ENCODE results near the gene CLDN6. TPM values are rescaled to one million over a fixed set of nuclear protein-coding genes. Genes with fewer than 3 reads are reported as not detected.

Gene CLDN6
- total and polyA plus RNA-seq, 2 donors (not counting 1 experiment from before 2014, with no cell fraction given): 0.03 TPM; not detected in 1

GRCh38 chr16:2988590-2989099 lies 29.3 kb downstream of the CLDN6 start:
- Histone ChIP-seq H2AFZ (ENCODE audit: low read length) (no peak overlapping the region), H3K9me3 (ENCODE audit: control insufficient read depth, insufficient read depth, low read depth, low read length) (no peaks in the 10 kb centered on the region), H4K20me1 (ENCODE audit: control insufficient read depth, extremely low read depth, insufficient read depth, low read length) (no peaks in the 10 kb centered on the region), H3K4me1 (ENCODE audit: control insufficient read depth, extremely low read depth, insufficient read depth, low read length) (no peaks in the 10 kb centered on the region), H3K9ac (ENCODE audit: insufficient read depth, low read length) (no peak overlapping the region), H3K27me3 (ENCODE audit: control insufficient read depth, insufficient read depth, low read length) (no peaks in the 10 kb centered on the region), H3K4me2 (ENCODE audit: extremely low read depth, insufficient read depth, low read length) (no peak overlapping the region), H3K79me2 (ENCODE audit: control insufficient read depth, insufficient read depth, low read length) (no peaks in the 10 kb centered on the region), H3K36me3 (ENCODE audit: control insufficient read depth, insufficient read depth, low read length) (no peaks in the 10 kb centered on the region), H3K27ac (ENCODE audit: insufficient read depth, low read length) (no peak overlapping the region), H3K4me3 (replicated peaks in 1 of 4; ENCODE audit: control extremely low read depth in 1 of 4, insufficient read depth in 1 of 4, low read depth in 3 of 4, low read length in 4 of 4) (no peak overlapping the region)
- TF ChIP-seq CTCF (conservative IDR thresholded peaks at IDR 0.05 in 1 of 2, IDR thresholded peaks at IDR 0.05 in 1 of 2; ENCODE audit: low read depth in 1 of 2, low read length in 2 of 2) (no peak), EZH2 (IDR thresholded peaks at IDR 0.05; ENCODE audit: low read length, missing control alignments) (no peak)
- no peak for DNase-seq (ENCODE audit: low read depth in 2 of 2)

- no peak for TF ChIP-seq CTCF (conservative IDR thresholded peaks at IDR 0.05 in 1 of 2, IDR thresholded peaks at IDR 0.05 in 1 of 2; ENCODE audit: low read depth in 1 of 2, low read length in 2 of 2)
- no peak for TF ChIP-seq EZH2 (IDR thresholded peaks at IDR 0.05; ENCODE audit: low read length, missing control alignments)
- H3K36me3 ChIP-seq (ENCODE audit: control insufficient read depth, insufficient read depth, low read length): no peaks in the 10 kb centered on the region
- no peaks in the 10 kb centered on the region for H3K9me3 ChIP-seq (ENCODE audit: control insufficient read depth, insufficient read depth, low read depth, low read length)
- H4K20me1 ChIP-seq (ENCODE audit: control insufficient read depth, extremely low read depth, insufficient read depth, low read length): no peaks in the 10 kb centered on the region
- no peak overlapping the region for H3K4me3 ChIP-seq (replicated peaks in 1 of 4; ENCODE audit: control extremely low read depth in 1 of 4, insufficient read depth in 1 of 4, low read depth in 3 of 4, low read length in 4 of 4)
- no peak overlapping the region for H3K9ac ChIP-seq (ENCODE audit: insufficient read depth, low read length)
- DNase-seq (ENCODE audit: low read depth in 2 of 2): peak in 1 of 2 donors; percentile 18
- no peaks in the 10 kb centered on the region for H3K27me3 ChIP-seq (ENCODE audit: control insufficient read depth, insufficient read depth, low read length)
- no peaks in the 10 kb centered on the region for H3K79me2 ChIP-seq (ENCODE audit: control insufficient read depth, insufficient read depth, low read length)
- no peaks in the 10 kb centered on the region for H3K4me1 ChIP-seq (ENCODE audit: control insufficient read depth, extremely low read depth, insufficient read depth, low read length)
- no peak overlapping the region for H3K27ac ChIP-seq (ENCODE audit: insufficient read depth, low read length)
- no peak overlapping the region for H3K4me2 ChIP-seq (ENCODE audit: extremely low read depth, insufficient read depth, low read length)
- no peak overlapping the region for H2AFZ ChIP-seq (ENCODE audit: low read length)
Measured at GRCh38 chr16:2987833-2988232, 30.1 kb downstream of the CLDN6 start.

GRCh38 chr16:2987286-2987685 lies 30.7 kb downstream of the CLDN6 start:
- Histone ChIP-seq H3K9me3 (ENCODE audit: control insufficient read depth, insufficient read depth, low read depth, low read length) (no peaks in the 10 kb centered on the region), H3K4me2 (ENCODE audit: extremely low read depth, insufficient read depth, low read length) (no peak overlapping the region), H3K4me1 (ENCODE audit: control insufficient read depth, extremely low read depth, insufficient read depth, low read length) (no peaks in the 10 kb centered on the region), H2AFZ (ENCODE audit: low read length) (no peak overlapping the region), H3K27me3 (ENCODE audit: control insufficient read depth, insufficient read depth, low read length) (no peaks in the 10 kb centered on the region), H4K20me1 (ENCODE audit: control insufficient read depth, extremely low read depth, insufficient read depth, low read length) (no peaks in the 10 kb centered on the region), H3K9ac (ENCODE audit: insufficient read depth, low read length) (no peak overlapping the region), H3K79me2 (ENCODE audit: control insufficient read depth, insufficient read depth, low read length) (no peaks in the 10 kb centered on the region), H3K27ac (ENCODE audit: insufficient read depth, low read length) (no peak overlapping the region), H3K4me3 (replicated peaks in 1 of 4; ENCODE audit: control extremely low read depth in 1 of 4, insufficient read depth in 1 of 4, low read depth in 3 of 4, low read length in 4 of 4) (no peak overlapping the region), H3K36me3 (ENCODE audit: control insufficient read depth, insufficient read depth, low read length) (no peaks in the 10 kb centered on the region)
- no peak for DNase-seq (ENCODE audit: low read depth in 2 of 2)
- TF ChIP-seq EZH2 (IDR thresholded peaks at IDR 0.05; ENCODE audit: low read length, missing control alignments) (no peak), CTCF (conservative IDR thresholded peaks at IDR 0.05 in 1 of 2, IDR thresholded peaks at IDR 0.05 in 1 of 2; ENCODE audit: low read depth in 1 of 2, low read length in 2 of 2) (no peak)
